ENCODE measurements around the gene CSTPP1.

Gene CSTPP1

DNA sequence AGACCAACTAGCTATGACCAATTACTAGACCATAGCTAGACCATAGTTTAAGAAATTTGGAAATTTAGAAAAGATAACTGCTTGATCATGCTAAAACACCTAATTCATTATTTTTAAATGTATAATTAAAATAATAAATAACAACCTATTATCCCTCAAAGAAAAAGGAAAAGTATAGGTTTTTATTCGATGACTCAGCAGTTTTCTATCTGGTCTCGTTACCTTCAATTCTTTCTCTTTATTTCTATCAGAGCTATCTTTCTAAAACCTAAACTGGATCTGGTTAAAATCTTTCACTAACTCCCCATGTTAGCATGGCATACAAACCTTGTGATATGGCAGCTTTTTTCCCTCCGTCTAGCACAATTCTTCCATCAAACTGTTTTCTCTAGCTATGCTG, 27.3 kb downstream of the CSTPP1 start:
- no peak for ATAC-seq
- TF ChIP-seq TCF4 (CRISPR knock-in tag; IDR thresholded peaks at IDR 0.05; ENCODE audit: borderline replicate concordance) (no peak), TSHZ2 (CRISPR knock-in tag; IDR thresholded peaks at IDR 0.05) (no peak), ESRRG (CRISPR knock-in tag; IDR thresholded peaks at IDR 0.05) (no peak), BACH2 (CRISPR knock-in tag; IDR thresholded peaks at IDR 0.05; ENCODE audit: borderline replicate concordance) (peak; percentile 42; the same call in 1 of the 2 replicates)

- TF ChIP-seq POU6F1 (CRISPR knock-in tag; IDR thresholded peaks at IDR 0.05; ENCODE audit: borderline replicate concordance, low read depth): no peak
- no peak for TF ChIP-seq TSHZ2 (CRISPR knock-in tag; IDR thresholded peaks at IDR 0.05)
- no peak for TF ChIP-seq ZNF8 (CRISPR knock-in tag; IDR thresholded peaks at IDR 0.05)
- no peak for TF ChIP-seq ZFP3 (CRISPR knock-in tag; IDR thresholded peaks at IDR 0.05)
- TF ChIP-seq TOX (CRISPR knock-in tag; IDR thresholded peaks at IDR 0.05; ENCODE audit: borderline replicate concordance): no peak
- no peak for TF ChIP-seq PATZ1 (CRISPR knock-in tag; IDR thresholded peaks at IDR 0.05; ENCODE audit: borderline replicate concordance)
- no peak for TF ChIP-seq SNAI2 (CRISPR knock-in tag; IDR thresholded peaks at IDR 0.05)
- no peak for TF ChIP-seq GLIS3 (CRISPR knock-in tag; IDR thresholded peaks at IDR 0.05)
- TF ChIP-seq ARNTL (CRISPR knock-in tag; IDR thresholded peaks at IDR 0.05; ENCODE audit: borderline replicate concordance, low read depth): no peak
- no peak for TF ChIP-seq ZC3H10 (CRISPR knock-in tag; IDR thresholded peaks at IDR 0.05)
- no peak for TF ChIP-seq ESRRG (CRISPR knock-in tag; IDR thresholded peaks at IDR 0.05)
- TF ChIP-seq CSRNP3 (CRISPR knock-in tag; IDR thresholded peaks at IDR 0.05): no peak
- no peak for ATAC-seq
These were observed 30.2 kb downstream of the CSTPP1 start for GRCh38 chr11:46966773-46967172.

DNA sequence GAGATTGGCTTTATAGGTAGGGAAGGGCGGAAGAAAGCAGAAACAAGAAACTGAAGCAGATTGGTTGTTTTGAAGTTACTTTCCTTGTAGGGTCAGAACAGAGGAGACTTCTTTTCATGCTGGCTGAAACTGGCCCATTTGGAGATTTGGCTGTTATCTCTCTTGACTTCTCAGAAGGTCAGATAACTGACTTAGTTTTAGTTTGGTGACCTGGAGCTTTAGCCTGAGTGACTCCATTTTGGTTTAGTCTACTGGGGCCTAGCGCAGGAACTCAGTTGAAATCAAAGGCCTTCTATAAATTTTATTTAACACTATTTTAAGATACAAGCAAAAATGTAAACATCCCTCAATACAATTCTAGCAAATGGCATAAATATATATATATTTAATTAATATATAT, 31.4 kb downstream of the CSTPP1 start:
- no peak for ATAC-seq

More for the DNA sequence above, 31.4 kb downstream of the CSTPP1 start:
- no peak for TF ChIP-seq CSDC2 (CRISPR knock-in tag; IDR thresholded peaks at IDR 0.05)
- TF ChIP-seq RARB (CRISPR knock-in tag; IDR thresholded peaks at IDR 0.05): no peak
- no peak for TF ChIP-seq PATZ1 (CRISPR knock-in tag; IDR thresholded peaks at IDR 0.05; ENCODE audit: borderline replicate concordance)
- no peak for TF ChIP-seq TOX (CRISPR knock-in tag; IDR thresholded peaks at IDR 0.05; ENCODE audit: borderline replicate concordance)
- no peak for TF ChIP-seq PPARA (CRISPR knock-in tag; IDR thresholded peaks at IDR 0.05; ENCODE audit: borderline replicate concordance)
- TF ChIP-seq ESRRG (CRISPR knock-in tag; IDR thresholded peaks at IDR 0.05): no peak
- TF ChIP-seq CREB5 (CRISPR knock-in tag; IDR thresholded peaks at IDR 0.05; ENCODE audit: low read depth): no peak
- TF ChIP-seq POU6F1 (CRISPR knock-in tag; IDR thresholded peaks at IDR 0.05; ENCODE audit: borderline replicate concordance, low read depth): no peak
